HG03354 (cell line): ENCODE results near the gene SPIN2A.
"Not testable (repeated sequence)": the region's sequence is repeated elsewhere in the genome, so short reads cannot be mapped to it uniquely, and the experiment has no call there.

Source experiments
- ATAC-seq: cut with Tn5 transposase; IDR thresholded peaks from one replicate; pipeline ENCODE4 v1.9.1; 2021; ENCODE audit warnings: mild to moderate bottlenecking; ENCODE audit not compliant: unreplicated experiment, poor library complexity, severe bottlenecking

Gene SPIN2A

GRCh38 chrX:57137073-57137472 is at the start of gene SPIN2A:
Gene SPIN2A (minus strand): TSS chrX:57137397. CDS start chrX:57136597, 800 bp downstream.
- not testable (repeated sequence) for ATAC-seq

- no peak for ATAC-seq
These were observed 41.4 kb upstream of the SPIN2A start for GRCh38 chrX:57178605-57179004.

DNA sequence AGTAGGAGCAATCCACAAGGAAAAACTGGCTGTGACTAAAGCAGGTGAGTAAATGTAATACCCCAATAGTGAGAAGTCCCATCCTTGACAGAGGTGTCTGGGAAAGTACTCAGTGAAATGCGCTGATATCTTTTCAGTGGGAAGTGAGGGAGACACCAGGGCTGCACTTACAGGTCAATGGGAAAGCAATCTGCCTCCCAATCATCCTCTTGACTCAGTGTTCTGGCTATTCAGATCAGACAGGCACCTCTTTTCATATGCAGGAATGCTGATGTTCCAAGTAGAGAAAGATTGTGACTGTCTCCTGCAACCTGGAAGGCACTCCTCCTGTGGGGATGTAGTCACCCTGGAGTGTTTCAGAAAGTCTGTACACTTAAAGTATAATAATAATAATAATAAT is 39.9 kb upstream of the SPIN2A start:
- ATAC-seq = no peak

DNA sequence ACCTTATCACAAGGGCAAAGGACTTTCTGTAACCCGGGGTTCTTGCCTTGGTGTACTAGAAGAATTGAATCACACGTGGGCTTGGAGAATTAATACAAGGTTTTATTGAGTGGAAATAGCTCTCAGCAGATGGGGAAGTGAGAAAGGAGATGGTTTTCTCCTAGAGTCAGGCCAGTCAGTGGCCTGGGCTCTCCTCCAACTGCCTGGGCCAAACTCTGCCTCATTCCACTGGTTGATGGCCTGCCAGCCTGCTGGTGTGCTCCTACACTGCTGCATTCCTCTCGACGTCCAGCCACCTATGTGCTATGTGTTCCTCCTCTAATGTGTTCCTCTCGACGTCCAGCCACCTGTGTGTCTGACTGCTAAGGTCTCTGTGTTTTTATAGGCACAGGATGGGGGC is 35.3 kb upstream of the SPIN2A start:
- ATAC-seq = no peak

DNA sequence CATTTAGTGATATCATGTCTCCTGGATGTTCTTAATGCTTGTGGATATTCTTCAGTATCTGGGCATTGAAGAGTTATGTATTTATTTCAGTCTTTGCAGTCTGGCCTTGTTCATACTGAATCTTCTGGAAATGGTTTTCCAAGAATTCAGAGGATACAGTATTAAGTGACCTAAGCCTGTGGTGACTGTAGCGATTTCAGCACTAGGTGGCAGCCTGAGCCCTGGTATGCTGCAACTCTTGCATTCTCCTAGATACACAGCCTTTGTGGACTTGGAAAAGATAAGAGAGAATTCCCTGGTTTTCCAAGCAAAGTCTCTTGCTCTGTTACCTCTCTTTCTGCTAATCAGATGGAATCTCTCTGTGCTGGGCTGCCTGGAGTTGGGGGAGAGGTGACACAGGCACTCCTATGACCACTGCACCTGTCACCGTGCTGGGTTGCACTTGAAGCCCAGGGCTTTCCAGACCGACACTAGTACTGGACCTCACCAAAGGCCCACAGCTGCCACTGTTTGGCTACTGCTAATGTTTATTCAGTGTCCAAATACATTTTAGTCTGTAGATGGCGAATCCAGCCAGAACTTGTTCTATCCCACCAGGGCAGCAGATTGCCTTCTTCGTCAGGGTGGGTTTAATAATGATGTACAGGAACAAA is 19.3 kb upstream of the SPIN2A start:
- ATAC-seq = no peak

GRCh38 chrX:57155171-57155570 is 18.0 kb upstream of the SPIN2A start:
- ATAC-seq = no peak

- ATAC-seq = not testable (repeated sequence)
These were observed 15.0 kb upstream of the SPIN2A start for GRCh38 chrX:57152222-57152621.

GRCh38 chrX:57138674-57139073 is 1.5 kb upstream of the SPIN2A start:
- ATAC-seq = no peak

- no peak for ATAC-seq
These were observed 304 bp upstream of the SPIN2A start for GRCh38 chrX:57137501-57137900.

- ATAC-seq = not testable (repeated sequence)
These were observed 608 bp downstream of the SPIN2A start for GRCh38 chrX:57136589-57136988.

- ATAC-seq = no peak
These were observed 1.9 kb downstream of the SPIN2A start for GRCh38 chrX:57135287-57135686.

GRCh38 chrX:57134702-57135101 is 2.5 kb downstream of the SPIN2A start:
- no peak for ATAC-seq

GRCh38 chrX:57133706-57134105 is 3.5 kb downstream of the SPIN2A start:
- ATAC-seq = no peak

- ATAC-seq = not testable (repeated sequence)
These were observed 3.9 kb downstream of the SPIN2A start for GRCh38 chrX:57133284-57133683.

GRCh38 chrX:57132046-57132445 is 5.2 kb downstream of the SPIN2A start:
- ATAC-seq = no peak

DNA sequence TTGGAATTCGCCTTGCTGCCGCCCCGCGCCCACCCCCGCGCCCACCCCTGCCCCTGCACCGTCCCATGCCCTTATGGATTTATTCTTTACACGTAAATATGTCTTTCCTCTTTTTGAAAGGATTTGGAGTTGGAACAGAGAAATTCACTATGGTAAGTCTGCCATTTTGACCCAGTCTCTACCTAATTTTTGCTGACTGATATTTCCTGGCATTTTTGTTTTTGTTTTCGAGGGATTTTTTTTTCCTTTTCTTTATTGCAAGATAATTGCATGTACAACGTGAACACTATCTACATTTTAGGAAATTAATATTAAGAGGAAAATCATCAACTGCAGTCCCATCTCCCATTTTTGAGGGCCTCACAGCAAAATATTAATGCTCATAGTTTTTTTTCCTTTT is 15.4 kb downstream of the SPIN2A start:
- no peak for ATAC-seq

DNA sequence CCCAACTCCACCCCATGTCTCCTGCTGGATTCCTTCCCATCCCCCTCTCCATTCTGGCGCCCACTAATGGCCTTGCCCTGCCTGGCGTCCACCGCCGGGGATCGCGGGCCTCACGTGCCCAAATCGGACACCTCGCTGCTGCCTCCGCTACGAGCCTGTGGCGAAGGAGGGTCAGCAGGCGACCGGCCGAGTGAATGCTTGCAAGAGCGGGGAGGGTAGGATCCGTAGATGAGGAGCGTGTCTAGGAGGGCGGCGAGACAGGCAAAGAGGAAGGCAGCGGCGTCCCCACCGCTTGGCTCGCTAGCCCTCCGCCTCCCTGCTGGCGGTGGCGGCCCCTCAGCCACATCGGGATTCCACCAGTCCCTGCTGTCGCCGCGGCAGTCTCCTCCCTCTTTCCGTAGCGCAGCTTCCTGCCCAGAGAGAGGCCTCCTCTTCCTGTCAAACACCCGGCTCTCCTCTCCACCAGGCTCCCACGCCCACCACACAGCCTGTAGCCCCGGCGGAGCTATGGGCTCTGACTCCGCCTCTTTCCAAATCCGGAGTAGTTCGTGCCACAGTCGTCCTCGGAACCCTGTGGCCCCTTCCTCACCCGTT is 15.9 kb downstream of the SPIN2A start, which contains the start of gene SPIN2B:
SPIN2B (minus strand) TSS at position 387 of the 594 bp plus-strand sequence.
- peak; percentile 100 for ATAC-seq

DNA sequence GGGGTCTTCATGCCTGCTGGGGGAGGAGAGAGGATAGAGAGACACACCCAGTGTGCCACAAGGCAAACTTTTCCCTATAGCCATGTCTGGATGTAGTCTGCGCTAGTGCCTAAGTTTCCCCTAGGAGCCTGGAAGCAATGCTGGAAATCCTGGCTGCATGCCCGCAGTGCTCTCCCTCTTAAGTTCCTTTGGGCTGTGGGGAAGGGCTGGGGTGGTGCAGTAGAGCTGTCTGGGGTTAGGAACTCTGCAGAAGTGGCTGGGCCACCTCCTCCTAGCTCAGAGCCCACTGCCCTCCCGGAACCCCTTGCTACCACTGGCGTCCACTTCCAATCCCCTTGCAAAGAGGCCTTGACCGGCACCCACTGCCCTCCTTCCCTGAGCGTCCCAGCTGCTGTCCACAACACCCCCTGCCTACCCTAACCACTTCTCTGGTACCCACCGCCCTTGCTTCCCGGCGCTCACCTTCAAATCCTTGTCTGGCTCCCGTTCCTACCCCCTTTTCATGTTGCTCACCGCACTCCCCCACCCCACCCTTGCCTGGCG is 16.5 kb downstream of the SPIN2A start:
- ATAC-seq = not testable (repeated sequence)

GRCh38 chrX:57119416-57119815 is 17.8 kb downstream of the SPIN2A start:
- ATAC-seq = no peak

GRCh38 chrX:57117566-57117965 is 19.6 kb downstream of the SPIN2A start:
- not testable (repeated sequence) for ATAC-seq

- no peak for ATAC-seq
These were observed 32.2 kb downstream of the SPIN2A start for GRCh38 chrX:57104921-57105398.
